ENCODE measurements around the gene CCDC180. TPM values are rescaled to one million over a fixed set of nuclear protein-coding genes. Genes with fewer than 3 reads are reported as not detected.

CCDC180 gene
- polyA plus RNA-seq, 1 of the 3 experiments (the other 2 are of a cell fraction): 1.0 TPM

DNA sequence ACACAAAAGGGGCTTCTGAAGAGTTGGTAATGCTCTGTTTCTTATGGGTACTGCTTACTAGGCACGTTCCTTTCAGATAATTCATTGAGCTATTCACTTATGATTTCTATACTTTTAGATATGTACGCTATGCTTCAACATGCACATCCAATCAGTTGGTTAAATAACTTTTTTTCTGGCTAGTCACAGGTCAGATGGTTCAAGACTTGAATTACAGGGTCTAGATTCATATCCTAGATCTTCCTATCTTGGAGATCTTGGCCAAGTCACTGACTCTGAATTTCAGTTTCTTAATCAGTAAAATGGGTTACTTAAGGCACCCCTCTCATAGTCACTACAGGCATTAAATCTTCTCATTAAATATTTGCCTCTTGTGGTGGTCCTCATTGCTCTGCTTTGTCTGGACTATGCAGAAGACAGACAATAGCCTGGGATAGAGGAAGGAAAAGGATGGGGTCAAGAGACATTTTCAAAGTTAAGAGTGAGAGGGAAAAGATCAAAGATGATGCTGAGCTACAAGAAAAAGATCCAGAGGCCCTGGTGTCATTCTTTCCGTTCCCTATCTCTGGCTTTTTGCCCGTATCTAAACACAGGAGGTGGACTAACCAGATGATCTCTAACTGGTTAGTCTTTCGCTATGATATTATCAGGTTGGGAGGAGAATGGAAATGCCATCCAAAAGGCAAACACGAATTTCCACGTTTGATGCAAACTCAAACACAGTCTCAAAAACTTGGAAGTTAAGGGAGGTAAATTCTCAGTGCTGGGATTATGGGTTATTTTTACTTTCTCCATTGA lies 1.8 kb upstream of the CCDC180 start:
- Histone ChIP-seq H3K27ac (ENCODE audit: low read depth in 2 of 2, low read length in 1 of 2) (no peak overlapping the region), H3K27me3 (ENCODE audit: insufficient read depth) (no peaks in the 10 kb centered on the region)
- 76% methylated on average over 7 of the region's 7 CpGs for WGBS (ENCODE audit: low lambda C conversion rate)

More for the DNA sequence above, 1.8 kb upstream of the CCDC180 start:
- Histone ChIP-seq H3F3A (replicated peaks; ENCODE audit: insufficient read depth) (peaks cover 5% of the 10 kb centered on the region), H4K20me1 (ENCODE audit: insufficient read depth) (no peaks in the 10 kb centered on the region), H3K79me2 (ENCODE audit: insufficient read depth) (no peaks in the 10 kb centered on the region), H3K9ac (no peak overlapping the region), H3K4me2 (no peak overlapping the region), H3K4me1 (ENCODE audit: control insufficient read depth in 1 of 2, insufficient read depth in 2 of 2, low read depth in 1 of 2, low read length in 1 of 2) (no peaks in the 10 kb centered on the region), H3K4me3 (ENCODE audit: low read depth in 2 of 2, low read length in 1 of 2) (no peak overlapping the region), H3K9me2 (no peaks in the 10 kb centered on the region), H3K36me3 (replicated peaks in 1 of 2; ENCODE audit: control insufficient read depth in 1 of 2, insufficient read depth in 2 of 2, low read length in 1 of 2) (no peaks in the 10 kb centered on the region), H3K9me3 (peaks cover 6% of the 10 kb centered on the region; the same call in 1 of the 2 replicates), H2AFZ (ENCODE audit: low read depth) (no peak overlapping the region)
- ChIA-PET POLR2A (no interaction called here), CTCF (interaction anchor here (0.9 kb wide), 1 partner anchor 11 kb away, joined by 3 read pairs; no protein-coding TSS in a partner anchor)
- TF ChIP-seq MXI1 (IDR thresholded peaks at IDR 0.05; ENCODE audit: low read depth, low read length): no peak
- TF ChIP-seq RXRA (IDR thresholded peaks at IDR 0.05; ENCODE audit: borderline replicate concordance, low read depth): no peak
- TF ChIP-seq, protein P1, sequence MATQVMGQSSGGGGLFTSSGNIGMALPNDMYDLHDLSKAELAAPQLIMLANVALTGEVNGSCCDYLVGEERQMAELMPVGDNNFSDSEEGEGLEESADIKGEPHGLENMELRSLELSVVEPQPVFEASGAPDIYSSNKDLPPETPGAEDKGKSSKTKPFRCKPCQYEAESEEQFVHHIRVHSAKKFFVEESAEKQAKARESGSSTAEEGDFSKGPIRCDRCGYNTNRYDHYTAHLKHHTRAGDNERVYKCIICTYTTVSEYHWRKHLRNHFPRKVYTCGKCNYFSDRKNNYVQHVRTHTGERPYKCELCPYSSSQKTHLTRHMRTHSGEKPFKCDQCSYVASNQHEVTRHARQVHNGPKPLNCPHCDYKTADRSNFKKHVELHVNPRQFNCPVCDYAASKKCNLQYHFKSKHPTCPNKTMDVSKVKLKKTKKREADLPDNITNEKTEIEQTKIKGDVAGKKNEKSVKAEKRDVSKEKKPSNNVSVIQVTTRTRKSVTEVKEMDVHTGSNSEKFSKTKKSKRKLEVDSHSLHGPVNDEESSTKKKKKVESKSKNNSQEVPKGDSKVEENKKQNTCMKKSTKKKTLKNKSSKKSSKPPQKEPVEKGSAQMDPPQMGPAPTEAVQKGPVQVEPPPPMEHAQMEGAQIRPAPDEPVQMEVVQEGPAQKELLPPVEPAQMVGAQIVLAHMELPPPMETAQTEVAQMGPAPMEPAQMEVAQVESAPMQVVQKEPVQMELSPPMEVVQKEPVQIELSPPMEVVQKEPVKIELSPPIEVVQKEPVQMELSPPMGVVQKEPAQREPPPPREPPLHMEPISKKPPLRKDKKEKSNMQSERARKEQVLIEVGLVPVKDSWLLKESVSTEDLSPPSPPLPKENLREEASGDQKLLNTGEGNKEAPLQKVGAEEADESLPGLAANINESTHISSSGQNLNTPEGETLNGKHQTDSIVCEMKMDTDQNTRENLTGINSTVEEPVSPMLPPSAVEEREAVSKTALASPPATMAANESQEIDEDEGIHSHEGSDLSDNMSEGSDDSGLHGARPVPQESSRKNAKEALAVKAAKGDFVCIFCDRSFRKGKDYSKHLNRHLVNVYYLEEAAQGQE (IDR thresholded peaks at IDR 0.05; ENCODE audit: low read depth, low read length): no peak
- TF ChIP-seq RAD21 (IDR thresholded peaks at IDR 0.05; ENCODE audit: low read length): no peak
- TF ChIP-seq EP300 (IDR thresholded peaks at IDR 0.05; ENCODE audit: borderline replicate concordance in 1 of 2, low read depth in 1 of 2, low read length in 1 of 2): no peak
- TF ChIP-seq YY1 (IDR thresholded peaks at IDR 0.05; ENCODE audit: low read depth): no peak
- no peak for TF ChIP-seq USF1 (IDR thresholded peaks at IDR 0.05; ENCODE audit: borderline replicate concordance, low read depth)
- no peak for TF ChIP-seq CHD2 (IDR thresholded peaks at IDR 0.05; ENCODE audit: low read length, partially characterized antibody)
- TF ChIP-seq TEAD4 (IDR thresholded peaks at IDR 0.05; ENCODE audit: borderline replicate concordance, insufficient read depth): no peak
- no peak for TF ChIP-seq SMC3 (IDR thresholded peaks at IDR 0.05; ENCODE audit: low read depth, low read length)
- no peak for TF ChIP-seq GABPA (IDR thresholded peaks at IDR 0.05; ENCODE audit: low read depth)
- no peak for TF ChIP-seq FOXM1 (IDR thresholded peaks at IDR 0.05; ENCODE audit: low read depth)
- no peak for TF ChIP-seq CTCF (IDR thresholded peaks at IDR 0.05)
- no peak for TF ChIP-seq RCOR1 (IDR thresholded peaks at IDR 0.05; ENCODE audit: low read length)
- TF ChIP-seq FOSL2 (IDR thresholded peaks at IDR 0.05; ENCODE audit: borderline replicate concordance, low read depth): no peak
- TF ChIP-seq USF2 (IDR thresholded peaks at IDR 0.05; ENCODE audit: borderline replicate concordance, low read depth, low read length): no peak
- TF ChIP-seq TAF1 (IDR thresholded peaks at IDR 0.05; ENCODE audit: borderline replicate concordance, low read depth, low read length): no peak
- no peak for TF ChIP-seq FOXJ3 (CRISPR knock-in tag; IDR thresholded peaks at IDR 0.05)
- no peak for DNase-seq

Measured in SK-N-SH (cell line).